HG03045 (cell line): Measurements from ENCODE around the gene TRPM3.

ENCODE experiments used
- ATAC-seq: cut with Tn5 transposase; IDR thresholded peaks from one replicate; pipeline ENCODE4 v1.9.1; 2021; ENCODE audit warnings: mild to moderate bottlenecking, moderate library complexity; ENCODE audit not compliant: unreplicated experiment

Gene TRPM3

DNA sequence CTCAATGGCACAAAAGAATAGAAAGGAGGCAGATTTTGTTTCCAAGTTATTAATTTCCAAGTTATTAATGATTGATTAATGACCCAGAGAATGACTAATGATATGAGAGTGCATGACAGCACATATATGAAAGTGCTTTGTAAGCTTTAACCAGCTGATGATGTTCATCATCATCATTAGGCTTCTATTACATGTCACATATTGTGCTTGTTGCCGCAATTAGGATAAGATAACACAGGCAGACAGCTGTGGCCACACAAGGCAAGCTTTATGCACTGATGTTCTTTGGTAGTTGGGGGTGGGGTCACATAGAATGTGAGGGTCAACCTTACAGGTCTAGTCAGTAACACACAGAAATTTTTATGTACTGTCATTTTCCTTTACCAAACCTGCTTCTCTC is 219.7 kb downstream of the TRPM3 start:
- ATAC-seq, result no peak

DNA sequence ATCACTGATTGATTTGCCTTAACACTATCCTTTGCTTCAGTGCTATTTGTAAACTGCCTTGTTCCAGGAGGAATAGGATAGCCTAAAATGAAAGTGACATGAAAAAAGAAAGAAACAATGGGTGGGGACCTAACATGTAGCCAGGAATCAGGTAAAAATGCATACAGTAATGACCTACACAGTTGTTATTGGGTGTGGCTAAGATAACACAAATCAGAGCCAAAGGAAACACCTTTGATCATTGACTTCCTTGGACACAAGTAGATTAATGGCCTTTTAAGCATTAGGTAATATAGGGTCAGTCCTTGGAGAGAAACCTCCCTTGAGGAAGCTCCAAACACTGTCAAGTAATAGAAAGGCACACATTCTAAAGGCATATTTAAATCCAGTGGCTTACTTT is 220.4 kb downstream of the TRPM3 start:
- ATAC-seq, result no peak

DNA sequence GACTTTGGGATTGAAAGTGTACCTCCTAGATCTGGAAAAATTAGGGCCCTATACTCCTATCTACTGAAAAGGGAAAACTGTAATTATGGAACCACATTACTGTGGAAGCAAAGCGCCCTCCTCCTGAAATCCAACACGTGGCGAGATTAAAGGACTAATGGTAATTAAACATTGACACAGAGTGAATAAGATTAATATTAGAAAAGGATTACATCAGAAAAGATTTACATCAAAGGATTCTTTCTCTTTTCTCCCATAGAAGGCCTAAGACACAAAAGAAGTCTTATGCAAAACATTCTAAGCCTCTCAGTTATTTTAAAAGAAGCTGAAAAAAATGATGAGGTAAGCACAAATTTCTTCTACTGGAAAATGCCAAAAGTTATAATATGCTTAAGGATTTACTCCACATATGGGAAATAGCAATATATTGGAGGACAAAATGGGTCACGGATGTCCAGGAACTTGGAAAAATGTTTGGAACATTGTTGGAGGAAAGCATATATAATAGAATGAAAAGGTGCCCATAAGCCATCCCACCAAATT is 227.8 kb downstream of the TRPM3 start:
- no peak for ATAC-seq

DNA sequence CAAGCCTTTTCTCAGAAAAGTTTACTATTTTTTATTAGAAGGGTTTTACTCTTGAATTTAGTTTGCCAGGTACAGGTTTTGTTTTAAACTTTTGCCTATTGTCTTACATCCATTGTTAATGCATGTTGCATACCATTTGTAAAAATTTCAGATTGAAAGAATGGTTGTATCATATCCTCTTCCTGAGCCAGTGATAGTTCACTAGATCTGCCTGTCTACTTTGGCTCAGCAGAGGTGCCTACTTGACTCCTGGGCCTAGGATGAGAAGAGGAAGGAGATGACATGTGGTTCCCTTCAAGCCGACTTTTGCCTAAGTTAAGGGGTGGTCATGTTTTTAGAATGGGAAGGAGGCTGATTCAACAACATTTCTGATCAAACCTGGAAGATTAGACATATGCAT is 232.9 kb downstream of the TRPM3 start:
- ATAC-seq, result no peak

DNA sequence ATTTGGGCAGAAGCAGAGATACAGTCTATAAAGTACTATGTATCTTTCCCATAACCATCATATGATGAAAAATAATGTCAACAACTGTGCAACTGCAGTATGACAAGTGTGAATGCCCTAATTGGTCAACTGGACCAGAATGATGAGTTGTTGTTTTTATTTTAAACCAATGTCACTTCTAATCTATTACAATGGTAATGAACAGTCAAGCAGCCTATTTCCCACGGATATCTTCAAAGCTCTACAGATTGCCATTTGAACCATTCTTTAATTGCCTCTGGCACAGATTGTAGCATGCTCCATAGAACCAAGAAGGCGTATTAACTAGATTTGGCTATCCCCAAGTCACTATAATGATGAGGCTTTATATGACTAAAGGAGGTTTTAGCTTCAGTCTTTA is 233.6 kb downstream of the TRPM3 start:
- no peak for ATAC-seq

DNA sequence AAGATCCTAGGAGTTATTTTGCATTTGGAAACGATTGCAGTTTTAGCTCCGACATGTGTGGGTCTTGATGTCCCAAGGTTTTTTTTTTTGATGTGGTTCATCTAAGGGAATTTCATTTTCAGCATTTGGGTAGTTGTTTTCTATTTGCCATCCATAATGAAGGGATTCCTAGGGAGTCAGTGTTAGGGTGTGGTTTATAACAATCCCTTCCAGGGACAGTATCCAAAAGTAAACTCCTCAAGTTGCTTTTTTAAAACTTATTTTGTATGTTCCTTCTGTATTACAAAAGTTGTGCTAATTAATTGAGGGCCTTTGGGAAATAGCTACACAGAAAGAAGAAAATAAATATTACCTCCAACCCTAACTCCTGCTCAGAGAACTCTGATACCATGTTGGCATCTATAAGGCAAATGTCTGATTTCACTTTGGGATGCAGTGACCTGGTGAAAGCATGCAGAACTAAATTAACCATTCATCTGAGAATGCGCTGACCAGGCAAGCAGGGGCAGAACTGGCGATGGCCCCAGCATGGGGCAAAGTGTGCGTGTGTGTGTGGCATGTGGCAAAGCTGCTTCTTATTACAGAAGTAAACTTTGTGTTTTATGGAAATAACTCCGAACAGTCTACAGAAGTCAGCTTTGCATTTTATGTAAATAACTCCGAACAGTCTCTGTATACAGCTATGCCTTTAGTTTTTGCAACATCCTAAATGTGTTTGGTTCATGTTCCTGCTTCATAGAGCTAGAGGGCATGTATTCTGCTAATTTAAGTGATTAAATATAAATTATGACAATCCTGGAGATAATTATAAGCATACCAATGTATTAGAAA is 237.2 kb downstream of the TRPM3 start:
- ATAC-seq, result no peak

DNA sequence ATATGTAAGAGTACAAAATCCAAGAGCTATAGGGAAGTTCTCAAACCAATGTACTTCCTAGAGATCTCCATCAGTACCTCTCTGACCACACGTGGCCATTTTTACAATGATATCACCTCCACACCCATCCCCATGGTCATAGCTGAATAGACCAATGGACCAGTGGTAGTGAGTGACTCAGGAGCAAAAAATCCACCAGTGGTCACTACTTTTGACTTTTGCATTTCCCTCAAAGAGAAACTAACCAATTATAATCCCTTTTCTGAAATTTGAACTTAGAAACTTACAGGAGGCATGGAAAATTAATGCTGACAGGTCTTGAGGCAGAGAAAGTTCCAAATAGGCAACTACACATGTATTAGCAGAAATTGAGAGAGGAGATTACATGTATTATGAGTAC is 238.4 kb downstream of the TRPM3 start:
- ATAC-seq, result no peak

DNA sequence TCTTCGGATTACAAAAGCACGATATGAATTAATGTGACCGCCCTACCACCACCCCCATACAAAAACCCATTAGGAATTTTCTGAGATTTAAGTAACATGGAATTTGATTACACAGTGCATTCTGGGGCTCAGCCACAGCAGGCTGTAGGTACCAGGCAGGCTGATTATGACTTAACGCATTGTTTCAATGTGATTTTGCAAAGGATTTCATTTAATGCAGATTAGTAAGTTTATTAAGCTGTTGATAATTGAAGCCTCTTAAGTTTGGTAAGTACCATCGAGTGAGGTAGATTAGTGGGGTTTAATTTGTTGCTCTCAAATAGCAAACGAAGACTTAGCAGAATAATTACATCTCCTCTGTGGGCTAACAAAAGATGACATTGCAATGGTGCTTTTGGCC is 240.1 kb downstream of the TRPM3 start:
- no peak for ATAC-seq

DNA sequence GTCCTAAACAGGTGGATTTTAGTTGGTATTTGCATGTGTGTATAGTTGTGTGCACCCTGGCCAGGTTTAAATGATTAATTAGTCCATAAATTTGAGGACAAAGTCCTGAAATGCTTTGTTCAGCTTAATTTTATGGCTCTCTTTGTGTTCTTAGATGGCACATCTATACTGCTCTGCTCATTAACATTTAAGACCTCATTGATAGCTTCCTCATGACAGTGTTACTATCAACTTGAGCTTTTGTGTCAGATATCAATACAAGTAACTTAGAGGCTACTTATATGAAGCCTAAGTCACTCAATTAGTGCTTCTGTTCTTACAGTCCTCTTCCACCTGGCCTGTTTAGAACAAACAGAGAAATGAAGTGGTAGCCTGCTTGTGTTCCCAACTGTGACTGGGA is 240.9 kb downstream of the TRPM3 start:
- no peak for ATAC-seq

DNA sequence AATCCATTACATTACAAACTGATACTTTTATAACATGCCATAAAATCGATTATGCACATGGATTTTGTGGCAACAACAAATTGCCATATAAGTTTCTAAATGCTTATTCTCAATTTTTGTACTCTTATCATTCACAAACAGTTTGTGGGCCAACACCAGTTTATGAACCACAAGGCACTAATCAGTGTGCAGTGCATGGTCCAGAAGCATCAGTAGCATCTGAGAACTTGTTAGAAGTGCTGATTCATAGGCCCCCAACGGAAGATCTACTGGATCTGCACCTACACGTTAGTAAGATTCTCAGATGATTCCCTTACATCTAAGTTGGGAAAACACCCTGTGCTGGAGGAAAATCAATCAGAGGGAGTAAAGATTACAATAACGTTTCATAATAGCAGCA is 242.8 kb downstream of the TRPM3 start:
- no peak for ATAC-seq

DNA sequence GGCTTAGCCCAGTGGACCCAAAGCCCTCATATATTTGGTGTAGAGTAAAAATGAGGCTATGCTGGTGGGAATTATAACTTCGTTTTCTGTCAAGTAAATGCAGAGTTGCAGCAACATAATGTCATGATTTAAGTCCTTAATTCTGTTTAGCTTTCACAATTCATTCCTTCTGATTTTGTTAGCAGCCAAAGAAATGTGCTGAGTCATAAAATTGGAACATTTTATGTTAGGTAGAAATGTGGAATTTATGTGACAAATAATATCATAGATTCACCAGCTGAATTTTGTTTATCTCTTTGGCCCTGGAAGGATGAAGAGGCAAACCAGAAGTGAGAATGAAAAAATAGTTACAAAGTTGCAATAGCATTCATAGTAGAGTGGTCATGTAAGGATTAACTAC is 247.0 kb downstream of the TRPM3 start:
- ATAC-seq, result no peak

DNA sequence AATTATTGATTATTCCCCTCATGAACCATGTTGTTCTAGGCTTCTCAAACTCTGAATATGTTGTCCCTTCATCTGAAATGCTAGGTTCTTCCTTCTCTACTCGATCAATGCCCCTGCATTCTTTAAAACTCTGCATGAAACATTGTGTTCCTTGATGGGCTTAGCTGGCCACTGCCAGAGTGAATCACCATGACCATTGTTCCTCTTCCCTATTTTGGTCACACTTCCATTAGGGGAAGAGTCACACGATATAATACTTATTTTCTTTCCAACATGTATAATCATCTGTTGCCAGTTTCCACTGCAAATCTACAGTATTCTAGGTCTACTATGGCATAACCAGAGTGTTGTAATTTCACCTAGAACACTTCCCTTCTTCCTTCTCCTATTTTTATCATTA is 247.9 kb downstream of the TRPM3 start:
- ATAC-seq, result no peak

DNA sequence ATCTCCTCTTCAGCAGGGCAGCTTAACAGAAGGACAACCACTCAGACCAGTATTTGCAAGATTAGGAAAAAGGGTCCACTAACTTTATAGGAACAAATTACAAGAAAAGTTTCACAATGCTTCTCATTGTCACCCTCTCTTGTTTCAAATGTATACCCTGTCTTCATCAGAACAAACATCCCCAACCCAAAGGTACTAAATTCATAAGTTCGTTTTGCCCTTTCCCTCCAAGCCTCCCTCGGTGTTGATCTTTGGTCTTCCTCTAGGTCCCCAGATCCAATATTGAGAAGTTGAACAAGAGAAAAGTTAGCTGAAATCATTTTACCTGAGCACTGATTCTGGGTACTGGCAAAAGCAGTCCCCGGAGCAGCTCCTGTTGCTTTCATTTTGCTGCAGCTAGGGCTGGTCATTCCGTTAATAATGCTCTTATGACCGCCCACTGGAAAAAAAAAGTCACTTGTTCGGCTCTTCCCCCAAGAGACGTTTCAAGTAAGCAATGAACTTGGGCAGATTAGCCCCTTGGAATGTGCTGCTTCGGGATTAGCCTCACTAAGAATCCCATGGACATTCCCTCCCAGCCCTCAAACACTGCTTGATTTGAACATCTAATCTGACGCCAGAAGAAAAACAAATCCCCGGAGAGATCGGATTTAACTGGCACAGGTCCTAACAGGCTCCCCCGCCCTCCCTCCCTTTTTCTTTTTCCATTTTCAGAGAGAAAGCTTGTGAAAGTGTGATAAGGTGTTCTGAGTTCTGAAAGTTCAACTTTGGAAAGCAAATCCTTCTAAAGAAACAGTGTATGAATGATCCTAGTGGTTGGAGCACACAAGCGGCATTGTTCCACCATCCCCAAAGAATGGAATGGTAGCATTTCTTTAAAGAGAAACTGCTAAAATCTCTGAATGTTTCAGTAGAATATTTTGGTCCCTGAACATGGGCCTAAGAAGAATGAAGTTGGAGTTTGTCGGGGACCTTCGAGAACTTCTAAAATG is 252.5 kb downstream of the TRPM3 start:
- ATAC-seq, result no peak

DNA sequence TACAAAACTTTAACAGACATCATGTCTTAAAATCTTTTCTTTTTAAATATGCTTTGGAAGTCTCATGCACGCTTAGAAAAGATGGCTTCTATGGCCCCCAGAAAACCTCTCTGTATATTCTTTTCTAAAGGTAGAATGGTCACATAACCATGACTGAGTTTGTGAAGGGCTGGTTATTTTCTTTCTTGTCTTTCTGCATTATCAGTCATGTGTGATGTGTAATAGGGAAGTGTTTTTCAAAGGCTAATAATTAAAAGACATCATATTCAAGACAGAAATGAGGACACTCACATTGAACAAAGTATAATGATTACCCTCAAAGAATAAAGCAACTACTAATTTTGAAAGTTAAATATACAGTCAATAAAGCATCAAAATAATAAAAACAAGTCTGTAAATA is 253.4 kb downstream of the TRPM3 start:
- no peak for ATAC-seq

DNA sequence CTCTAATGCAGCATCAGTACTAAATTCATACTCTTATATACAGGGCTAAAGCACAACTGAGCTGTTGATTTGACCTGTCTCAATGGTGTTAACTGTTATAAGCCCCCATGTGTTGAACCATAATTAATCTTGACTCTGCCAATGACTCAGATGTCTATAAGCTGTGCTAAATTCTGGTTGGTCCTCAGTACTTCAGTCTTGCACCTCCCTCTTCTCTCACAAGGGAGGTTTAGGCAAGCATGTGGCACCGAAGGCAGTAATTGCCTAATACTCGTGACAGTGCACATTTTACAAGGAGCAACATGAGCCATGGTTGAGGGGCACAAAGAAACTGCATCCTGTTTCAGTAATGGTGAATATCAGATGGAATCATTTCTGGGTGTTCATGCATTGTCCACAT is 255.9 kb downstream of the TRPM3 start:
- ATAC-seq, result no peak

DNA sequence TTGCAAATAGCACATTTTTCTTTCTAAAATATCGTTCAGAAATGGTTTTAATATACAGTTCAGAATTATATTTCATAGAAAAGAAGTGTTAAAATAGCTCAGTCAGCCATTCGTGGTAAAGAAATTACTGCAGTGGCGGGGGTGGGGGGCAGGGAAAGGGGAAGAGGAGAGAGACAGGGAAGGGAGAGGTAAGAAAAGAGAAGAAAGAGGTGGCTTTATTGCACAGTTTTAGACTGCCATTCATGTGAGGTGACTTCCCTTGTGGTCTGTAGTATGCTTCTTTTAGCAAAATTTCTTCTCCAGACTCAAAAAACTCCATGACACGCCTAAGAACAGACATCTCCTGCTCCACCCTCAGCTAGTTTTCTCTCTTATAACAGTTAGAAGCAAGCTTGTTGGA is 259.6 kb downstream of the TRPM3 start:
- ATAC-seq, result no peak

DNA sequence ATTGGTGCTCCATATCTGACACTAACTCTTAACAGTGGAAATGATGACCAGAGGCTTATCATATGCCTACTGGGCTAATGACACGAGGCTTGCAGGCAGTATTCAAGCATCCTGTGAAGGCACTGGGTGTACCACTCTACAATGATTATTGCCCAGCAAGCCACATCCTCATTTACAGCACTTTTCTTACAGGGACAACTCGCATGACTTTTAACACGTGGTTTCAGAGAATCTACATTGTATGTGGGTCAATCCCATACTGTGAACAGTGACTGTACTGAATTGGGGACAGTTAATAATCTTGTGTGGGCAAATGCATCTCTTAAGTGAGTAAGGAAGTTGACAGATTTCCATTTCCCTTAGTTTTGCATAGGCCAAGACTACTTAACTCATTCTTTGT is 260.0 kb downstream of the TRPM3 start:
- ATAC-seq, result no peak

DNA sequence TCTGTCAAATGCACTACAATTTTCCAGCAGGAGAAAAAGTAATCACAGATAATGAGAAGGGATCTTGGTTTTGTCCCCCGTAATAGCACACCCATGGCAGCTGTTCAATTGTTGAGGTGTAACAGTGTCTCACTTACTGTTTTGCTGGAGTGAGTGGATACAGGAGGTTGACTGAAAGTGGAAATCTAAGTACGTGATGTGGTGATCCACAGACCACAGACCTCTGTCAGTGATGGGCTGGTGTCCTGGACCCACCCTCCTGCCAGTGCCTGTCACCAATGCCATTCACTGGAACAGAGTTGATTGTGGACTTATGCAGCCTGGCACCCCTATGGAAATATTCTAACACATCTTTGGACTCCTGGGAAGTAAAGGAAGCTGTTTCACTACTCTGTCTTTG is 261.7 kb downstream of the TRPM3 start:
- ATAC-seq, result no peak

DNA sequence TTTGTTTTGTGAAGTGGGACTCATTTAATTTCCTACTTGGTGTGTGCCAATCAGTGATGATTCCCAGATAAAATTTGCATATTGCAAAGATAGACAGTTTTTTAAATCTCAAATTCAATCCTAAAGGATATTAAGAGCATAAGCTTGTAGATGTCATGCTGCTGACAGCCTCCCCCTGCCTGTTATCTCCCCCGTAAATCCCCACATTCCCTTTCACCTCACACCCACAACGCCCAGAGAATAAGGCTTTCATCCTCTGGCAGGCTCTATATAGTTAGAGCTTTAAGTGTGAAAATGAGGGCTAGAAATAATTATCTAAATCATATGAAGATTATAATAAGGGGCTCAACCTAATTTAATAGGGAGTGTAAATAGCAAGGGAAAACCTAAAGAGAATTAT is 265.0 kb downstream of the TRPM3 start:
- ATAC-seq, result no peak

DNA sequence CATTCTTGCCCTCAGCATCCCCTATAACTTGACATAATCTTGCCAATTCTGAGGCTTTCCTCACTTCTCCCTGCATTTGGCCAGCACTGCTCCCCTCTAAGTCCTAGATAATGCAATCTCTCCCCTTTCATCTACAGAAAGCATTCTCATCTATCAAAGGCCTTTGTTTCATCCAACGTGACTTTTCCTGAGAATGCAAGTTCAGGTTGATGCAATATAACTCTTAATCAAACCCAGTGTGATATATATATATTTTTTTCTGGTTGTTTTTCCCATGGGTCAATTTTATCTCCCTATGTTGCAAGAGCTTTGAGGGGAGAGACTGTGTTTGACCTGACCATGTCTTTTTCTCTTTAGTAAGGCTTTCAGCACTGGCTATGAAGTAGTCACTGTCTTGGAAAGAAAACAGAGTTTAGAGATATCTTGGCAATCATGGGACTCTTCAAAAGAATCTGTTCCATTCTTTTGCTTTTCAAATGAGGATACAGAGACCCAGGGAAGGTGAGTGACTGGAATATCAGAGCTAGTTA is 268.6 kb downstream of the TRPM3 start:
- no peak for ATAC-seq

DNA sequence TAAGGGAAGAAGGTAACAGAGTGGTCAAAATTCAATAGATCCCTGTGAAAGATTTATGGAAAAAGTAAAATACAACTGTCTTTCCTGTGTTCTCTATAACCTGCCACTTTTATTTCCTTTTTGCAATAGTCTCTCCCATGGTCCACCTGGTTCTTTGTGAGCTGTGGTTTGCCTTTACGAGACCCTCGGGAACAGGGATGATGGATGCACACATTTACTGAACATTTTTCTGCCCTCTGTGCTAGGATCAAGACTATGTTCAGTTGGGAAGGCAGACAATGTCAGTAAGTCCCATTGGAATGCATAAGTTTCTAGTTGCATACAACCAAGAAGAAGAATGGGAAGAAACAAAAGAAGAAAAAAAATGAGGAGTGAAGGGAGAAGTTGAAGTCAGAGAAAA is 281.2 kb downstream of the TRPM3 start:
- ATAC-seq, result no peak

DNA sequence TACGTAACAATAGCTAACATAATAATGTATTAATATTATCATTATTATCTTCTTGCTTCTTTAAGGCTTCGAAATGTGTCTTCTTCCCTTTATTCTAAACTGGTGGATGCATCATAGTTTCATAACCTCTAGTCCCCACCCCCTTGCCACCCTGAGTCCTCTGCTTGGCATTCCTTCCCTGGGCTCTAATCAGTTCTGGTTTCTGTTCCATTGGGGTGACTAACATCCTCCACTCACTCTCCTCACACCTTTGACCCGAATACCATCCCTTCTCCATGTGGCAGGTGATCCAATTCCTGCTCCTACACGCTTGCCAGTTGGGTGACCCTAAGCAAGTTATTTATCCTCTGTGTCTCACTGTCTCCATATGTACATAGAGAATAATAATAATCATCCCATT is 286.1 kb downstream of the TRPM3 start:
- no peak for ATAC-seq
